Brain microvascular endothelial cell (primary cell): ENCODE measurements around the gene MLLT6.

Source experiments
- DNase-seq: peaks from one replicate; pipeline ENCODE4 v3.0.0-alpha.2; 2020
- H3K27ac ChIP-seq: fragments of 250-450 bp; sonication (Bioruptor Pico); 2 replicates; pipeline ENCODE4 v1.5.1; 2020; ENCODE audit warnings: mild to moderate bottlenecking, moderate library complexity
- H3K27me3 ChIP-seq: fragments of 250-450 bp; sonication (Bioruptor Pico); replicated peaks from 2 replicates; pipeline ENCODE4 v1.5.1; 2020; ENCODE audit warnings: mild to moderate bottlenecking
- H3K36me3 ChIP-seq: fragments of 250-450 bp; sonication (Bioruptor Pico); replicated peaks from 2 replicates; pipeline ENCODE4 v1.5.1; 2020; ENCODE audit warnings: mild to moderate bottlenecking
- H3K4me3 ChIP-seq: 2 replicates; pipeline ENCODE4 v1.5.1; 2011; ENCODE audit warnings: low read depth, mild to moderate bottlenecking, control low read depth, low read length, moderate library complexity
- in situ Hi-C: cut with HindIII; loops from 2 replicates; pipeline ENCODE4 v1.10.0; 2017; ENCODE audit warnings: low sequenced_read_pairs, low pct_ligation_motif_present
- TF ChIP-seq, protein P1 (sequence below): IDR thresholded peaks from 2 replicates; pipeline ENCODE4 v1.5.1; 2011; ENCODE audit warnings: low read depth, mild to moderate bottlenecking, moderate library complexity, low read length, control low read depth, inconsistent platforms; ENCODE audit errors: missing control alignments

MLLT6 gene

DNA sequence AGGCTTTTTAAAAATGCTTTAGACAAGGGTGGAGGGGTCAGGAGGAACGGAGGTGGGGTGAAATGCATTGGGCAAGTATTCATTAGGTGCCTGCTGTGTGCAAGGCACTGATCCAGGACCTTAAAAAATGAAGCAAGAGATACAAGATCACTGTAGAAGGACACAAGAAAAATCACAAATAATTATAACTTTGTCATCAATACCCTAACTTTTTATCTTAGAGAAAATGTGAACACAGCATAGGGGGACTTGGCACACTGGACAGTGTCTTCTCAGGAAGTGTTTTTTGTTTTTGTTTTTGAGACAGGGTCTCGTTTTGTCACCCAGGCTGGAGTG, 37.3 kb upstream of the MLLT6 start:
- DNase-seq: no peak
- no peaks in the 10 kb centered on the region for H3K36me3 ChIP-seq
- TF ChIP-seq, protein P1, sequence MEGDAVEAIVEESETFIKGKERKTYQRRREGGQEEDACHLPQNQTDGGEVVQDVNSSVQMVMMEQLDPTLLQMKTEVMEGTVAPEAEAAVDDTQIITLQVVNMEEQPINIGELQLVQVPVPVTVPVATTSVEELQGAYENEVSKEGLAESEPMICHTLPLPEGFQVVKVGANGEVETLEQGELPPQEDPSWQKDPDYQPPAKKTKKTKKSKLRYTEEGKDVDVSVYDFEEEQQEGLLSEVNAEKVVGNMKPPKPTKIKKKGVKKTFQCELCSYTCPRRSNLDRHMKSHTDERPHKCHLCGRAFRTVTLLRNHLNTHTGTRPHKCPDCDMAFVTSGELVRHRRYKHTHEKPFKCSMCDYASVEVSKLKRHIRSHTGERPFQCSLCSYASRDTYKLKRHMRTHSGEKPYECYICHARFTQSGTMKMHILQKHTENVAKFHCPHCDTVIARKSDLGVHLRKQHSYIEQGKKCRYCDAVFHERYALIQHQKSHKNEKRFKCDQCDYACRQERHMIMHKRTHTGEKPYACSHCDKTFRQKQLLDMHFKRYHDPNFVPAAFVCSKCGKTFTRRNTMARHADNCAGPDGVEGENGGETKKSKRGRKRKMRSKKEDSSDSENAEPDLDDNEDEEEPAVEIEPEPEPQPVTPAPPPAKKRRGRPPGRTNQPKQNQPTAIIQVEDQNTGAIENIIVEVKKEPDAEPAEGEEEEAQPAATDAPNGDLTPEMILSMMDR: no peak
- H3K27me3 ChIP-seq: peaks cover 36% of the 10 kb centered on the region
- H3K27ac ChIP-seq: no peak overlapping the region
- H3K4me3 ChIP-seq: no peak overlapping the region
- in situ Hi-C loops: no loop called here

DNA sequence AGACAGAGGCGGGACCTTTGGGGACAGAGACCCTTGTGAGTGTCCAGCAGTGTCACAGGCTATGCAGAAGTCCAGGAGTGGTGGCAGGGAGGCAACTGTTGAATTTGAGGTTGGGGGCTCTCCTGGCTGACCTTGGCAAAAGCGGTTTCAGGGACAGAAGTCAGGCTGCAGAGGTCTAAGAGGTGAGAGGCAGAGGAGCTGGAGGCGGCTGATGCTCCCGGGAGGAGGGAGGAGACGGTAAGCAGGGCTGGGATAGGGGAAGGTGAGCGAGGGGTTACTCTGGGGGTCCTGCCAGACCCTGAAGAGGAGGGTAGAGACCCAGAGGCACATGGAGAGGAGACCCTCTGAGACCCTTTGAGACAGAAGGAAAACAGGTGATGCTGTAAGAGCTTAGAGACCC, 35.6 kb upstream of the MLLT6 start:
- Histone ChIP-seq H3K27me3 (peaks cover 50% of the 10 kb centered on the region), H3K4me3 (no peak overlapping the region), H3K27ac (no peak overlapping the region), H3K36me3 (no peaks in the 10 kb centered on the region)
- DNase-seq: no peak
- in situ Hi-C loops: no loop called here
- TF ChIP-seq, protein P1: no peak

DNA sequence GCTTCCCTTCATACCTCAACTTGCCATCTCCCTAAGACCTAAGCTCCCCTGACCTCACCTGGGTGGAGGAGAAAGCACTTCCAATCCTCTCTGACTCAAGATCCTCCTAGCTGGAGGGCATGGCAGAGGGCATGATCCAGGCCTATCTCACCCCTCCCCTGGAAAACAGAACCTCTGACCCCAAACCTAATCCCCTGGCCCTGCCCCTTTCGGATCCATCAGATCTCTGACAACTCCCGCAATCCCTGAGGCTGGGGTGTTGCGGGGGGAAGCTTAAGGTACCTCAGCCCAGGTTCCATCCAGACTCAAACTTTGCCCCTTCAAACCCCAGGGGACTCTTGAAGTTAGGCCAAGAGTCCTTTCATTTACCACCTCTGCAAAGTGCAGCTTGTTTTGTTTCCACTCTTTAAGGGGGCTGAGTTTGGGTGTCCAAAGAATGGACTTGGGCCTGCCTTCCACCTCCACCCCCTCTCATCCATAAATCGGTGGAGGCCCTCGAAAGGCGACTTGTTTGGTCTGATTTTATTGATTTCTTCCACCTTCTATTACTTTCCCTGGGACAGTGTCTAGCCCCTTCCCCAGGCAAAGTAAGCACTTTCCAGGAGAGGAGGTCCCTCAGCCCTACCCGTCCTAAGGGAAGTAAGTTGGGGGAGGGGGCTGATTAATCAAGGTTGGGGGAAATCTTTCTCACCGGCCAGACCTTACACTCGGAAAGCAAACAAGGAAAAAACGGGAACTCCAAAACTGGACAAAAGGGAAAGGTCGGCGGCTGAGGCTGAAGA, 32.9 kb upstream of the MLLT6 start:
- Histone ChIP-seq H3K27ac (no peak overlapping the region), H3K4me3 (no peak overlapping the region), H3K36me3 (no peaks in the 10 kb centered on the region), H3K27me3 (peaks cover 53% of the 10 kb centered on the region)
- in situ Hi-C loops: no loop called here
- TF ChIP-seq, protein P1: no peak
- no peak for DNase-seq

DNA sequence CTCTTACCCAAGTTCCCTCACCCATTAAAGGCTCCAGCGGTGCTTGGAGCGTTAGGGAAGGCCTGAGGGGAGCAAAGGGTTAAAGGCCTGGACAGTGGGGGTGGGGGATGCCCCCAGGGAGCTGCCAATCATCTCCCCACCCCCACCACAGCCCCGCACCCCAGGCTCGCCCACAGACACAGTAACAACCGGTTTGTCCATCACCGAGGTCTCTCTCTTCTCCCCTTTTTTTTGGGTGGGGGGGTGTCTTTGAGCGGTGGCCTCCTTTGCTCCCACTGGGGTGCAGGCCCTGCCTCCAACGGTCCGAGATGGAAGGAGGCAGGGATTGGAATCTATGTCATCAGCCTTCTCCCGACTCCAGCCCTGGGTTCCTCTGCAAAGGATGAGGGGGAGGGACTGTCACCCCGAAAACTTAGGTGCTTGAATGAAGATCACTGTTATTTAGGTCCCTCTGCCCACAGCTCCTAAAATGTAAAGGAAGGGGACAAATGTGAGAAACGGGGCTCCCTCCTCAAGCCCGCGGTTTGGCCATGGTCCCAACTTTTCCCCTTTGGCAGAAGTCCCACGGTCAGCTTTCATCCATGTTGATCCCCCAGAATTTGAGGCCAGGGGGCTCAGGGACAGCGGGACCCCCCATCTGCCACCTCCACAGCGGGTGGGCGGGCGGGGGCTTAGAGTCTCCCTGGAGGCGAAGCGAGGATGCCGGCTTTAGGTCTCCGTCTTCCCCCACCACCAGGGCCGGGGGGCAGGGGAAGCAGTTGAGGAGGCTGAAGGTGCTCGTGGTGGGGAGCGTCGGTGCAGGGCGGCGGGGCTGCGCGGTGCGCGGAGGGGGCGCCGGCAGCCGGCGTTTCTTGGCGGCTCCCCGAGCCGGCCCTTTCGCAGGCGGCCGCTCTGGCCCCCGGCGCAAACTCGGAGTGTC, 32.0 kb upstream of the MLLT6 start:
- in situ Hi-C loops: no loop called here
- no peak overlapping the region for H3K4me3 ChIP-seq
- peaks cover 53% of the 10 kb centered on the region for H3K27me3 ChIP-seq
- no peak overlapping the region for H3K27ac ChIP-seq
- TF ChIP-seq, protein P1: no peak
- no peaks in the 10 kb centered on the region for H3K36me3 ChIP-seq
- DNase-seq: no peak

DNA sequence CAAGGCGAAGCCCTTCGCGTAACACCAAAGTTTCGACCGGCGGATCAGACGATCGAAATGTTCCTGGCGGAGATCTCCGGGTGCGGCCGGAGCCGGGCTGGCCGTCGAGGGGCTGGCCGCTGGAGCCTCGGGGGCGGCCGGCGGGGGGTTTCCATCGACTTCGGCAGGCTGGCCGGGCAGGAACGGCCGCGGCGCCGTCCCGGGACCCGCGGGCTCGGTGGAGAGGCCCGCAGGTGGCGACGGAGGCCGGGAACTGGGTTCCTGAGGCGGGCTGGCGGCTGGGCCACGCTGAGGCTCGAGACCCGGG, 31.4 kb upstream of the MLLT6 start:
- TF ChIP-seq, protein P1: no peak
- DNase-seq: no peak
- peaks cover 52% of the 10 kb centered on the region for H3K27me3 ChIP-seq
- H3K36me3 ChIP-seq: no peaks in the 10 kb centered on the region
- in situ Hi-C loops: no loop called here
- H3K27ac ChIP-seq: no peak overlapping the region
- H3K4me3 ChIP-seq: no peak overlapping the region
